BJ (cell line): ENCODE measurements around the gene PRSS27. TPM values are rescaled to one million over a fixed set of nuclear protein-coding genes. Genes with fewer than 3 reads are reported as not detected.
"Not testable (repeated sequence)": the region's sequence is repeated elsewhere in the genome, so short reads cannot be mapped to it uniquely, and the experiment has no call there.

Experiments used
- CTCF ChIA-PET: fragments of 350-600 bp; formaldehyde crosslinking; extraction: SDS; loops from one replicate; lab custom pipeline; 2021; ENCODE audit warnings: antibody characterized with exemption, inconsistent platforms; lab: Yijun Ruan, JAX
- POLR2A ChIA-PET: fragments of 300-600 bp; sonication (Branson Sonifier 250); formaldehyde crosslinking; extraction: SDS; loops from one replicate; lab custom pipeline; 2021; ENCODE audit warnings: antibody characterized with exemption; lab: Charles Lee
- DNase-seq: peaks from one replicate; pipeline ENCODE4 v3.0.0-alpha.2; 2011; ENCODE audit warnings: low read depth
- H3K27me3 ChIP-seq: 2 replicates; pipeline ENCODE4 v1.6.0; 2011; ENCODE audit warnings: low read length; ENCODE audit not compliant: control insufficient read depth, insufficient read depth
- H3K36me3 ChIP-seq: 2 replicates; pipeline ENCODE4 v1.5.1; 2011; ENCODE audit warnings: low read length; ENCODE audit not compliant: control insufficient read depth, insufficient read depth
- H3K4me3 ChIP-seq: 2 replicates; pipeline ENCODE4 v1.5.1; 2011; ENCODE audit warnings: low read depth, mild to moderate bottlenecking, control low read depth, low read length
- polyA plus RNA-seq: library from polyadenylated mRNA; depleted of rRNA; stranded (reverse); fragments of >200 nt; gene quantifications from 2 replicates; pipeline ENCODE4 v1.2.3, GENCODE V29; 2011
- TF ChIP-seq, protein P1 (sequence below): IDR thresholded peaks from 2 replicates; pipeline ENCODE4 v1.5.1; 2011; ENCODE audit warnings: low read depth, mild to moderate bottlenecking, control low read depth, inconsistent platforms, low read length, moderate library complexity; ENCODE audit not compliant: insufficient read depth

Gene PRSS27
- polyA plus RNA-seq, 1 experiment, result 0.97 TPM

DNA sequence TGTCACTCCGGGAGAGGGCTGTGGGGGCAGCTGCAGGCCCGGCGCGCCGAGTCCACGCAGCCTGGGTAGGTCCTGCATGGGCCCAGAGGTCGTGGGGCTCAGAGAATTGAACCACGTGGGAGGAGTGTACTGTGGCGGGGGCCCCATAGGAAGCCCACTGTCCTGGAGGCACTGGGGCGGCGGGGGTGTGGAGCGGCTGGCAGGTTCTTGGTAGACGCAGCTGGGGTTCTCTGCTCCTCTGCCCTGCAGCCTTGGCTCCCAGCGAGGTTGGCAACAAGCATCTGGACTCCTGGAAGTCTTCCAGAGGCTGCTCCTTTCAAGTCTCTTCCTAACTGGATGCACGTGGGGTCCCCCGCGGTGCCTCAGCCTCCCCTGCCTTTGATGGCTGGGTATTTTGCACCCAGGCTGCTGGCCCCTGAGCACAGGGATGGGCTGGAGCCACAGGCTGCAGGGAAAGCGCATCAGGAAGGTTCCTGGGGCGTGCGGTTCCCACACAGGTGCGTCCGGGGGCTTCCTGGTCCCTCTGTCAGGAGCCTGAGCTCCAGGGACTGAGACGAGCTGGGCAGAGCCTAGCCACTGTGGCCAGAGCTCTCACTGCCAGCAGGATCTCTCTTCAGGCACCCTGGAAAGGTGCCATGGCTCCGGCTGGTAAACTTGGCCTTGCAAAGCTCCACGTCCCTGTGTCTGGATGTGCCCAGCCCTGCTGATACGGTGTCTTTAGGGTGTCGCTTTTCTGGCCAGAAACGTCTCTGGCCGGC is 28.4 kb downstream of the PRSS27 start:
- Histone ChIP-seq H3K36me3 (peaks cover 7% of the 10 kb centered on the region), H3K4me3 (no peak overlapping the region), H3K27me3 (no peaks in the 10 kb centered on the region)
- ChIA-PET POLR2A (no interaction called here), CTCF (interaction anchor here (0.6 kb wide), 1 partner anchor 190 kb away, joined by 3 read pairs; no protein-coding TSS in a partner anchor)
- TF ChIP-seq, protein P1, sequence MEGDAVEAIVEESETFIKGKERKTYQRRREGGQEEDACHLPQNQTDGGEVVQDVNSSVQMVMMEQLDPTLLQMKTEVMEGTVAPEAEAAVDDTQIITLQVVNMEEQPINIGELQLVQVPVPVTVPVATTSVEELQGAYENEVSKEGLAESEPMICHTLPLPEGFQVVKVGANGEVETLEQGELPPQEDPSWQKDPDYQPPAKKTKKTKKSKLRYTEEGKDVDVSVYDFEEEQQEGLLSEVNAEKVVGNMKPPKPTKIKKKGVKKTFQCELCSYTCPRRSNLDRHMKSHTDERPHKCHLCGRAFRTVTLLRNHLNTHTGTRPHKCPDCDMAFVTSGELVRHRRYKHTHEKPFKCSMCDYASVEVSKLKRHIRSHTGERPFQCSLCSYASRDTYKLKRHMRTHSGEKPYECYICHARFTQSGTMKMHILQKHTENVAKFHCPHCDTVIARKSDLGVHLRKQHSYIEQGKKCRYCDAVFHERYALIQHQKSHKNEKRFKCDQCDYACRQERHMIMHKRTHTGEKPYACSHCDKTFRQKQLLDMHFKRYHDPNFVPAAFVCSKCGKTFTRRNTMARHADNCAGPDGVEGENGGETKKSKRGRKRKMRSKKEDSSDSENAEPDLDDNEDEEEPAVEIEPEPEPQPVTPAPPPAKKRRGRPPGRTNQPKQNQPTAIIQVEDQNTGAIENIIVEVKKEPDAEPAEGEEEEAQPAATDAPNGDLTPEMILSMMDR, result no peak
- no peak for DNase-seq

DNA sequence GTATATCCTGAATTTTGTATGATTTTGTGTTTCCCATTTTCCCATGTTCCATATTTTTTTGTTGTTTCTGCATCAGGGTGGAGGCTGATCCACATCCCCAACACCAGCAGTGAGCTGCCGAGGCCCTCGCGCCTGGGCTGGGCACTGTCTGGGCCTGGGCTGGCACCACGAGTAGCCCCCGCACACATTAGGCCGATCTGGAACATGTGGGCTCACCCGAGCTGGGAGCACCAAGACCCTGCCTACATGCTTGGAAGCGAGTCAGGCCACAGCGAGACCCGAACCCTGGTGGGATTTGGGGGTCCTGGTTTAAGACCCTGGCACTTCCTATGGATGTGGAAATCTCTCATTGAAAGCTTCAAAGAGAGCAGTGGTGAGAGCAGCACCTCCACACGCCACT is 29.2 kb downstream of the PRSS27 start:
- TF ChIP-seq, protein P1, result no peak
- DNase-seq, result no peak
- POLR2A ChIA-PET, result no interaction called here
- peaks cover 7% of the 10 kb centered on the region for H3K36me3 ChIP-seq
- no peak overlapping the region for H3K4me3 ChIP-seq
- CTCF ChIA-PET, result no interaction called here
- H3K27me3 ChIP-seq, result no peaks in the 10 kb centered on the region

DNA sequence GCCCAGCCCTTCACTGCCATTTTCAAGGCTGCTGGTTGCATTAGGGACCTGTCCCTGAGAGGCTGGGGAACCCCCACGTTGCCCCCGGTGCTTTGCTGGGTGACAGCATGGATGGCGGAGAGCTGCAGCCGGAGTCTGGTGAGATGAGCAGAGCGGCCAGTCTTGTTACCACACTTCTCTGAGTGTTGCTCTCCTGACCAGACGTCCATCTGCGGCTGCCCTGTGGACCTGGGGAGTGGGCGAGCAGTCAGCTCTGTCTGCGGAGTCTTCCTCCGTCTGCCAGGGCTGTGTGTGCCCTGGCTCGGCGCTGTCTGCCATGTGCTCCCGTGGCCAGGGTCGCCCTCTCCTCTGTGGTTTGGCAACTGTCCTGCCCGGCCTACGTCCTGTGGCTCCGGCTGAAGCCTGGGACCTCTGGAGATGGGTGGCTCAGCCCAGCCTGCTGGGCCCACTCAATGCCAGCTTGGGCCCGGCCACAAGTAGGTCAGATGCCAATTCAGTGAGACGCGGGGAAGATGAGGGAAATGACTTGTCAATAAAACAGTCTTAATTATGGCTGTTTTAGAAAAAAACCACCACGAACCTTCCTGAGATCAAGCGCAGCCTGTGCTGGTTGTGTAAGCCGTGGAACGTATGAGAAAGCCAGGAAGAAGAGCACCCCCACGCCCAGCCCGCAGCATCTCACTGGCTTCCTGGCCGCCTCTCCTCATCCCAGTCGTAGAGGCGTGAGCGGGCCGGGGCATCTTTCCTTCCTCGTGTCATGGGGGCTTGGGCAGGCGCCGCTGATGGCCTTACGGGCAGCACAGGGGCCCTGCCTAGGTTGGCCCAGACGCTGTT is 29.8 kb downstream of the PRSS27 start:
- no peaks in the 10 kb centered on the region for H3K27me3 ChIP-seq
- CTCF ChIA-PET, result no interaction called here
- no peak overlapping the region for H3K4me3 ChIP-seq
- POLR2A ChIA-PET, result no interaction called here
- H3K36me3 ChIP-seq, result peaks cover 7% of the 10 kb centered on the region
- TF ChIP-seq, protein P1, result no peak
- DNase-seq, result no peak

DNA sequence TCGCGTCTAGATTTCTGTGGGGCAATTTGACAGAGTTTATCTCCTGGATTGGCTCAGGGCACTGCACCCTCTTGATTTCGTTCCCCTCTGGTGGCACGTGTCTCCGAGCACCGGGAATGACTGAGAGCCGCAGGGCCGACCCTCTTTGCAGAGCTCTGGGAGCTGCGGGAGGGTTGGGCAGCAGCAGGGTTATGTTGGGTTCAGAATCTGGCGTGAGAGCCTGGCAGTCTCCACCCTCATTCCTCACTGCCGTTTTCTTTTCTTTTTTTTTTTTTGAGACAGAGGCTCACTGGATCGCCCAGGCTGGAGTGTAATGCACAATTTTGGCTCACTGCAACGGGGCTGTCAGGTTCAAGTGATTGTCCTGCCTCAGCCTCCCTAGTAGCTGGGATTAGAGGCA is 30.6 kb downstream of the PRSS27 start:
- H3K27me3 ChIP-seq, H3K36me3 ChIP-seq, H3K4me3 ChIP-seq, POLR2A ChIA-PET, DNase-seq, CTCF ChIA-PET: not testable (repeated sequence)

DNA sequence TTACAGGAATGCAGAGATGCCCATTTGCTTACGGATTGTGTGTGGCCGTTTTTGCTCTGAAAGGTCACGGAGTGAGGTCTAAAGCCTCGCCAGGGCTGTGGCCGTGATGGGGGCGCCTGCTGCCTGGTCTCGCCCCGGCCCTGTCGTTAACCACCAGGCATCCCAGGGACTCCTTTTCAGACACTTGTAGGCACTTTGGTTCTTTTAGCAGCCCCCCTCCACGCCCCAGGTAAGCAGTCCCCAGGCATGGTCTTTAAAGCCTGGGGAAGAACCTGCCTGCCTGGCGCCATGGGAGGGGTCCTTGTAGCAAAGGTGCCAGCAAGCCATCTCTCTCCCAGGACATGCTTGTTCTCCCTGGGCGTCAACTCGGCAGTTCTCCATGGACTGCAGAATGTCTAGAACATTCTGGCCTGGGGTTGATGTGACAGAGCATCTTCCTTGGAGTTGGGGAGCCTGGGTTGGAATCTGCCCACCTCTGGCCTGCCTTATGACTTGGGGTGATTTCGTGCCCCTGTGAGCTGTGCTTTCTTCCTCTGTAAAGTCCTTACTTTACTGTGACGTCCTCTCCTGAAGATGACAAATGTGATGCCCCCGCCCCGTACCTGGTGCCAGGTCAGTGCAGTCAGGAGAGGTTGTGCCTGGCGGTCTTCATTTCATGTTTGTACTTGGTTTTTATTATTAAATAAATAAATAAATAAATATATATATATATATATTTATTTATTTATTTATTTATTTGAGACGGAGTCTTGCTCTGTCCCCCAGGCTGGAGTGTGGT is 32.3 kb downstream of the PRSS27 start:
- DNase-seq, result no peak
- Histone ChIP-seq H3K36me3 (peaks cover 7% of the 10 kb centered on the region), H3K27me3 (no peaks in the 10 kb centered on the region), H3K4me3 (no peak overlapping the region)
- TF ChIP-seq, protein P1, result no peak
- ChIA-PET POLR2A (no interaction called here), CTCF (no interaction called here)
